Psoas muscle (tissue), 8 donors: Measurements from ENCODE around the gene MAST4. TPM values are rescaled to one million over a fixed set of nuclear protein-coding genes. Genes with fewer than 3 reads are reported as not detected.

Experiments
- ATAC-seq, 4 donors: fragments of 200-7000 bp; cut with Tn5 transposase; one replicate each; pipeline ENCODE4 v1.9.1; 2020; ENCODE audit warnings: moderate library complexity in 3 of 4, mild to moderate bottlenecking in 2 of 4
- DNase-seq, 2 donors: peaks; one replicate each; pipeline ENCODE4 v3.0.0-alpha.2; 2020
- H3K27ac ChIP-seq: fragments of 200-600 bp; one replicate; pipeline ENCODE4 v1.8.0; 2022
- H3K27me3 ChIP-seq, 3 donors: fragments of 200-600 bp in 1 of 3; one replicate each; pipeline versions ENCODE4 v1.6.1 to v1.8.0; 2013 to 2022; ENCODE audit warnings: low read length in 2 of 3, mild to moderate bottlenecking in 2 of 3, moderate library complexity in 1 of 3; ENCODE audit not compliant: insufficient read depth in 3 of 3
- H3K36me3 ChIP-seq, 2 donors: fragments of 200-600 bp in 1 of 2; one replicate each; pipeline versions ENCODE4 v1.6.1 to v1.8.0; 2013 to 2022; ENCODE audit warnings: low read depth in 1 of 2, mild to moderate bottlenecking in 1 of 2, moderate library complexity in 1 of 2; ENCODE audit not compliant: insufficient read depth in 1 of 2
- H3K4me1 ChIP-seq: fragments of 200-600 bp; one replicate; pipeline ENCODE4 v1.8.0; 2022
- H3K4me3 ChIP-seq: fragments of 200-600 bp; one replicate; pipeline ENCODE4 v1.8.0; 2022; ENCODE audit warnings: mild to moderate bottlenecking
- H3K9me3 ChIP-seq: fragments of 200-600 bp; one replicate; pipeline ENCODE4 v1.8.0; 2022
- CTCF ChIP-seq: fragments of 200-600 bp; IDR thresholded peaks from one replicate; pipeline ENCODE4 v1.8.0; 2022; ENCODE audit warnings: antibody characterized with exemption
- WGBS, 3 donors: extraction: QIAGEN DNeasy Blood & Tissue Kit; methylation state at CpG; one replicate each; pipeline versions ENCODE4 v1.1.6 to v1.1.7; 2013; 5-methylcytosine and 5-hydroxymethylcytosine counted together
- intact Hi-C, 2 donors: fragments of 100-400 bp; cut with DNase I; formaldehyde crosslinking; loops; one replicate each; pipeline versions ENCODE4 v1.11.0 to v1.14.2; 2022
- polyA plus RNA-seq, 3 donors: library from polyadenylated mRNA; stranded (reverse); fragments of 200-250 nt; gene quantifications; one replicate each; pipeline ENCODE4 v1.2.3, GENCODE V29; 2013
- total RNA-seq, 4 donors: library from RNA; stranded (reverse); fragmentation: NEBNext Ultra II Directional in 2 of 4; extraction: Animal tissue kit (Norgen Biotek cat#: 25700) in 2 of 4; gene quantifications; one replicate each; pipeline versions ENCODE4 v1.2.1 to v1.2.4, GENCODE V29; 2021 to 2023
- donor health status: healthy with polysubstance abuse.
- donor health status: DM: no; HTN: no; CAD: no; lungs with moderate emphysema.
- donor health status: Bipolar disorder and iron deficiency.
- donor health status: healthy.
- donor health status: DM: yes; HTN: yes; CAD: no.
- donor health status: DM: no; HTN: no; CAD: no.
- donor health status: DM: no; HTN: no; CAD: no.
- donor health status: DM: yes; HTN: yes; CAD: no.

Gene MAST4
- total and polyA plus RNA-seq, 7 donors: 3.2 to 123 (median 12.1) TPM

DNA sequence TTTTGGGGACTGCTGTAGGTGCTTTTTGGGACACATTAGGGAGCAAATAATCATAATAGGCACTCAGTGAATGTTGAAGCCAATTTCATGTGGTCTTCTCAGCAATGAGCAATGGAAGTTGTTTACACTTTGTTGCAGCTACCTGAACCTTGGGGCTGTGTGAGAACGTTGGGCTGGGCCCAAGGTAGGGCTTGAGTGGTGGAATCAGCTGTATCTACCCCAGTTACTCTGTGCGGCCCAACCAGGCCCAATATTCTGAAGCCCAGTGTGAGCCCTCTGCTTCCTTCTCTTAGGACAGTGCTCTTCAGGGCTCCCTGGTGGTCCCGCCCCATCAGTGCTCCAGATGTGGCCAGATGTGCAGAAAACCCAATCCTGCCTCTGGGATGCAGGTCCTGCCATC, 38.4 kb downstream of the MAST4 start:
- Histone ChIP-seq H3K36me3 (no peaks in the 10 kb centered on the region), H3K4me1 (no peaks in the 10 kb centered on the region), H3K4me3 (no peak overlapping the region), H3K27ac (no peak overlapping the region), H3K27me3 (no peaks in the 10 kb centered on the region), H3K9me3 (no peaks in the 10 kb centered on the region)
- TF ChIP-seq CTCF: no peak
- WGBS, 3 donors: 72 to 87% (median 80%) methylated on average over 3 of the region's 3 CpGs
- DNase-seq: no peak
- no peak for ATAC-seq
- intact Hi-C loops: no loop called here

DNA sequence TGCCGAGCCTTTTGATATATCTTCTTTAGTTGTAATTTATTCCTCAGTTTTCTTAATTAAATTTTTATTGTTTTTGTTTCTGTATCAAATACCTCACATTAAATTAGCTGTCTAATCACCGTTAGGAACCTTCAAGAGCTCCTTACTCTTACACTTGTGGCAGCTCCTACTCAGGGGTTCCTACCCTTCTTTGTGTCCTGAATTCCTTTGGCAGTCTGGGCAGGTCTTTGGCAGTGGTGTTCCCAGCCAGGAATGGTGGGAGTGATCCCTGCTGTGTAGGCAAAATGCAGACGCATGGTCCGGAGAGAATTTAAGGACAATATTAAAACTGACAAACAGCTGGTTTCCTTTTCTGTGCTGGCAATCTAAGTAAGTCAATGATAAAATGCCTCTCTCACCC, 41.8 kb downstream of the MAST4 start:
- intact Hi-C loops: no loop called here
- H3K36me3 ChIP-seq: no peaks in the 10 kb centered on the region
- ATAC-seq: no peak
- no peak overlapping the region for H3K27ac ChIP-seq
- no peaks in the 10 kb centered on the region for H3K9me3 ChIP-seq
- no peaks in the 10 kb centered on the region for H3K27me3 ChIP-seq
- H3K4me3 ChIP-seq: no peak overlapping the region
- TF ChIP-seq CTCF: no peak
- H3K4me1 ChIP-seq: no peaks in the 10 kb centered on the region
- DNase-seq: no peak
- 54 to 58% (median 58%) methylated on average over 4 of the region's 4 CpGs for WGBS, 3 donors

DNA sequence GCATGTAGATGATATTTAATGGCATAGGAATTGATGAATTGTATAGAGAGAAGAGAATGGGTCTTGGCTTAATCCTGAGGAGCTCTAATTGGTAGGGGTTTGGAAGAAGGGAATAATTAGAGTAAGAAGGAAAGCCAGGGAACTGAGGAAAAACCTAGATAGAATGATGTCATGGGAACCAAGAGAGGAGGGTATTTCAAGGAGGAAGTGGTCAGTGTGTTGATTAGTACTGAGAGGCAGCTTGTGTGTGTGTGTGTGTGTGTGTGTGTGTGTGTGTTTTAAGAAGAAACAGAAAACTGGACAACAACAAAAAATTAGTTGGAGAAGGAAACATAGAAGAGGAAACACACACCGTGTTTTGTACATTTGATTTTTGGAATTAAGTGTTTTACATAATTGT, 42.8 kb downstream of the MAST4 start:
- Histone ChIP-seq H3K27me3 (no peaks in the 10 kb centered on the region), H3K4me1 (no peaks in the 10 kb centered on the region), H3K27ac (no peak overlapping the region), H3K4me3 (no peak overlapping the region), H3K9me3 (no peaks in the 10 kb centered on the region), H3K36me3 (no peaks in the 10 kb centered on the region)
- intact Hi-C loops: no loop called here
- 70 to 91% (median 86%) methylated on average over 1 of the region's 1 CpG for WGBS, 3 donors
- DNase-seq (no peak), ATAC-seq (no peak)
- no peak for TF ChIP-seq CTCF

DNA sequence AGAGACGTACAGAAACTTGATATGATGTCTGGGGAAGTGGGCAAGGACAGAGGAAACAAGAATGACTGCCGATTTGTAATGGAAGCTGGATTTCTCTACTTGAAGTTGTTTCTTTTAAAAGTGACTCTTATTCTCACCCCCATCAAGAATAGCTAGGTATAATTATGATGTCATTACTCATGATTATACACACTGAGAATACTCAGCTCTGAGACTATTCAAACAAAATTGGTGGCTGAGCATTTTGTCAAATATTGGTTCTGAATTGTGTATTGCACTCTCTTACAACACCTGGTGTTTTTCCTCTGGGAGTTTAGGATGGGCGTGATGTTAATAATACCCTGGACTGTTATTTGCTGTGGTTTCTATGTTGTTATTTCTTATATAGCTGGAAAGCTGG, 46.3 kb downstream of the MAST4 start:
- Histone ChIP-seq H3K36me3 (no peaks in the 10 kb centered on the region), H3K4me3 (no peak overlapping the region), H3K27ac (no peak overlapping the region), H3K4me1 (no peaks in the 10 kb centered on the region), H3K9me3 (no peaks in the 10 kb centered on the region), H3K27me3 (no peaks in the 10 kb centered on the region)
- intact Hi-C loops: no loop called here
- 76 to 79% (median 77%) methylated on average over 3 of the region's 3 CpGs for WGBS, 3 donors
- no peak for DNase-seq
- no peak for TF ChIP-seq CTCF
- ATAC-seq: no peak

DNA sequence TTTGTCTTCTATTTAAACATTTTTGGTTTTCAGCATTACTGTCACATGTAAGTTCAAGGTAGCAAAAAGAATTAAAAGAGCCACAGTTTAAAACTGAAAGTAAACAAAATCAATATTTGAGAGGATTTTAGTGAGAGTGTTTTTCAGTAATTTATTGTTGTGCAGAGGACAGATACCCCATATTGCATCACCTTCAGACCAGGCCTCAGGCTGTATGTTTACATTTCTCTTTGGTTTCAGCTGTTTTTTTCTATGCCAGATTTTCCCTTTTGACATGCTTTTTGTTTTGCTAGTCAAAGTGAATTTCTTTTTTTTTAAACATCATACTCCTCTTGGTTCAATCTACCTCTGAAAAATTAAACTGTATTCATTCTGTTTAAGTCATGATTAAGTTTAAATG, 47.2 kb downstream of the MAST4 start:
- no peak for TF ChIP-seq CTCF
- H3K27me3 ChIP-seq: no peaks in the 10 kb centered on the region
- no peak overlapping the region for H3K27ac ChIP-seq
- no peaks in the 10 kb centered on the region for H3K4me1 ChIP-seq
- intact Hi-C loops: no loop called here
- H3K36me3 ChIP-seq: no peaks in the 10 kb centered on the region
- ATAC-seq (no peak), DNase-seq (no peak)
- no peaks in the 10 kb centered on the region for H3K9me3 ChIP-seq
- H3K4me3 ChIP-seq: no peak overlapping the region
